ENCODE data around the gene LCLAT1.

DNA sequence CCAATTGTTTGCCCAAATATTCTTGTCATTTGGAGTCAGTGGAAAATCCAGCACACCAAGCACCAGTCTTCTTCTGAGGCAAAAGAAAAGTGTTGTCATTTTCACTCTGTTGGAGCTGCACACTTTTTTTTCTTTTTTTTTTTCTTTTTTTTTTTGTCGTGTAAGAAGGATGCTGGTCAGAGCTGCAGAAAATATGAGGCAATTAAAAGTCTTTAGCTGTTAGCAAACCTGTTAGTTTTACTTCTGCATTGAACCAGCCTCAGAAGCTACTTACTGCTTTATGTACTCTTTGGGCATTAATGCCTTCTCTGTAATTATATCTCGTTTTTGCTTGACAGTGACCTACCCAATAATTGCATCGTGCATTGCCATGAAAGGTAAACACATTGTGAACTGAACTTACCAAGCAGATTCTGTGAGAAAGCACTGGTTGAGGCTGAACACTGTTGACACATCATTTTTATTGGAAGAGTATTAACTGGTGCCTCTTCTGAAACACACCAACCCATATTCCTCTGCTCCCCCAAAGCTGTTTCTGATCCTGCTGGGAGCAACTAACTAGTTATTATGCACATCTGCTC is 194.8 kb downstream of the LCLAT1 start:
- TF ChIP-seq POLR2A (IDR thresholded peaks at IDR 0.05; ENCODE audit: low read depth, low read length) (no peak), POLR2AphosphoS5 (IDR thresholded peaks at IDR 0.05; ENCODE audit: low read depth, low read length) (no peak)

All from GM12892 (cell line).